Right lobe of liver (tissue), 4 donors: ENCODE results near the gene PSMD10.

Experiments used
- POLR2A ChIP-seq: fragments of 450-650 bp; IDR thresholded peaks from one replicate; pipeline ENCODE4 v1.6.1; 2017; ENCODE audit warnings: antibody characterized with exemption, mild to moderate bottlenecking
- TF ChIP-seq, protein P1 (sequence below), 4 donors: fragments of 200-600 bp in 3 of 4; fragments of 450-650 bp in 1 of 4; IDR thresholded peaks; one replicate each; pipeline versions ENCODE4 v1.5.1 to v1.8.0; 2016 to 2022; ENCODE audit warnings: antibody characterized with exemption in 4 of 4, mild to moderate bottlenecking in 2 of 4
- donor health status: DM: no; HTN: no; CAD: no.
- donor health status: DM: no; HTN: no; CAD: no.
- donor health status: DM: no; HTN: yes; CAD: no.

- TF ChIP-seq, protein P1, sequence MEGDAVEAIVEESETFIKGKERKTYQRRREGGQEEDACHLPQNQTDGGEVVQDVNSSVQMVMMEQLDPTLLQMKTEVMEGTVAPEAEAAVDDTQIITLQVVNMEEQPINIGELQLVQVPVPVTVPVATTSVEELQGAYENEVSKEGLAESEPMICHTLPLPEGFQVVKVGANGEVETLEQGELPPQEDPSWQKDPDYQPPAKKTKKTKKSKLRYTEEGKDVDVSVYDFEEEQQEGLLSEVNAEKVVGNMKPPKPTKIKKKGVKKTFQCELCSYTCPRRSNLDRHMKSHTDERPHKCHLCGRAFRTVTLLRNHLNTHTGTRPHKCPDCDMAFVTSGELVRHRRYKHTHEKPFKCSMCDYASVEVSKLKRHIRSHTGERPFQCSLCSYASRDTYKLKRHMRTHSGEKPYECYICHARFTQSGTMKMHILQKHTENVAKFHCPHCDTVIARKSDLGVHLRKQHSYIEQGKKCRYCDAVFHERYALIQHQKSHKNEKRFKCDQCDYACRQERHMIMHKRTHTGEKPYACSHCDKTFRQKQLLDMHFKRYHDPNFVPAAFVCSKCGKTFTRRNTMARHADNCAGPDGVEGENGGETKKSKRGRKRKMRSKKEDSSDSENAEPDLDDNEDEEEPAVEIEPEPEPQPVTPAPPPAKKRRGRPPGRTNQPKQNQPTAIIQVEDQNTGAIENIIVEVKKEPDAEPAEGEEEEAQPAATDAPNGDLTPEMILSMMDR (IDR thresholded peaks at IDR 0.05): no peak
- no peak for TF ChIP-seq POLR2A
Measured at GRCh38 chrX:108087792-108088191, 3.5 kb downstream of the PSMD10 start.
